SK-N-SH (cell line): ENCODE measurements around the gene NAV2. TPM values are rescaled to one million over a fixed set of nuclear protein-coding genes. Genes with fewer than 3 reads are reported as not detected.
A peak's percentile ranks its signal among the peaks of the same experiment; 100 is the strongest.

Experiments
- CTCF ChIA-PET: fragments of 300-600, 350-600 bp; formaldehyde crosslinking; extraction: SDS; loops from one replicate; lab custom pipeline; 2021; lab: Yijun Ruan, JAX
- POLR2A ChIA-PET: fragments of 350-600 bp; sonication (Branson Sonifier 250); formaldehyde crosslinking; extraction: SDS; loops from one replicate; lab custom pipeline; 2020; ENCODE audit warnings: antibody characterized with exemption, inconsistent platforms; lab: Yijun Ruan, JAX
- DNase-seq: peaks from one replicate; pipeline ENCODE4 v3.0.0; 2012
- H2AFZ ChIP-seq: fragments of 200-600 bp; sonication (generic); 2 replicates; pipeline ENCODE4 v1.8.1; 2016; ENCODE audit warnings: antibody characterized with exemption, mild to moderate bottlenecking, low read depth
- H3F3A ChIP-seq: fragments of 200-600 bp; sonication (generic); replicated peaks from 2 replicates; pipeline ENCODE3; 2016; ENCODE audit warnings: antibody characterized with exemption, mild to moderate bottlenecking; ENCODE audit not compliant: insufficient read depth
- H3K27ac ChIP-seq, 2 experiments: fragments of 200-500 bp in 1 of 2; fragments of 200-600 bp in 1 of 2; sonication (Bioruptor generic) in 1 of 2; sonication (generic), shearing (Covaris generic) in 1 of 2; 2 replicates each; pipeline versions ENCODE4 v1.5.1 to v1.6.1; 2014 to 2016; ENCODE audit warnings: low read depth in 2 of 2, inconsistent platforms in 1 of 2, low read length in 1 of 2, mild to moderate bottlenecking in 1 of 2, mixed read lengths in 1 of 2
- H3K27me3 ChIP-seq: fragments of 200-600 bp; sonication (generic), shearing (Covaris generic); 2 replicates; pipeline ENCODE4 v1.6.1; 2016; ENCODE audit warnings: mixed run types; ENCODE audit not compliant: insufficient read depth
- H3K36me3 ChIP-seq, 2 experiments: fragments of 200-500 bp in 1 of 2; fragments of 200-600 bp in 1 of 2; sonication (Bioruptor generic) in 1 of 2; sonication (generic) in 1 of 2; replicated peaks in 1 of 2; 2 replicates each; pipeline versions ENCODE3 to v1.5.1; 2014 to 2016; ENCODE audit warnings: low read length in 1 of 2, mild to moderate bottlenecking in 1 of 2; ENCODE audit not compliant: insufficient read depth in 2 of 2, control insufficient read depth in 1 of 2
- H3K4me1 ChIP-seq, 2 experiments: fragments of 200-500 bp in 1 of 2; fragments of 200-600 bp in 1 of 2; sonication (Bioruptor generic) in 1 of 2; sonication (generic), shearing (Covaris generic) in 1 of 2; 2 replicates each; pipeline versions ENCODE4 v1.5.1 to v1.6.1; 2014 to 2016; ENCODE audit warnings: low read depth in 1 of 2, low read length in 1 of 2, mixed run types in 1 of 2; ENCODE audit not compliant: insufficient read depth in 2 of 2, control insufficient read depth in 1 of 2
- H3K4me2 ChIP-seq: fragments of 200-600 bp; sonication (generic), shearing (Covaris generic); 2 replicates; pipeline ENCODE4 v1.6.1; 2017; ENCODE audit warnings: mixed run types
- H3K4me3 ChIP-seq, 2 experiments: fragments of 200-500 bp in 1 of 2; fragments of 200-600 bp in 1 of 2; sonication (Bioruptor generic) in 1 of 2; sonication (generic), shearing (Covaris generic) in 1 of 2; 2 replicates each; pipeline versions ENCODE4 v1.5.1 to v1.8.1; 2014 to 2016; ENCODE audit warnings: low read depth in 2 of 2, inconsistent platforms in 1 of 2, low read length in 1 of 2, mild to moderate bottlenecking in 1 of 2, mixed read lengths in 1 of 2, moderate library complexity in 1 of 2
- H3K79me2 ChIP-seq: fragments of 200-600 bp; sonication (generic); 2 replicates; pipeline ENCODE4 v1.8.1; 2017; ENCODE audit warnings: mild to moderate bottlenecking; ENCODE audit not compliant: insufficient read depth
- H3K9ac ChIP-seq: fragments of 200-600 bp; sonication (generic); 2 replicates; pipeline ENCODE4 v1.6.1; 2017; ENCODE audit warnings: mixed run types
- H3K9me2 ChIP-seq: fragments of 200-600 bp; sonication (generic); 2 replicates; pipeline ENCODE4 v1.6.1; 2017; ENCODE audit warnings: mixed run types
- H3K9me3 ChIP-seq: fragments of 200-600 bp; sonication (generic); 2 replicates; pipeline ENCODE4 v1.6.1; 2017; ENCODE audit warnings: mixed run types, mild to moderate bottlenecking, moderate library complexity
- H4K20me1 ChIP-seq: fragments of 200-600 bp; sonication (generic); 2 replicates; pipeline ENCODE4 v1.6.1; 2017; ENCODE audit warnings: mild to moderate bottlenecking, mixed run types; ENCODE audit not compliant: insufficient read depth
- CHD2 ChIP-seq: fragments of 150-350 bp; IDR thresholded peaks from 2 replicates; pipeline ENCODE4 v1.6.1; 2018; ENCODE audit warnings: low read length; ENCODE audit not compliant: partially characterized antibody
- ELF1 ChIP-seq: IDR thresholded peaks from 2 replicates; pipeline ENCODE4 v1.4.0; 2012
- EZH2phosphoT487 ChIP-seq: fragments of 200-600 bp; sonication (generic); IDR thresholded peaks from 2 replicates; pipeline ENCODE4 v1.6.1; 2017; ENCODE audit warnings: low read depth, mixed run types, mild to moderate bottlenecking, antibody characterized with exemption, moderate library complexity, borderline replicate concordance
- FOSL2 ChIP-seq: IDR thresholded peaks from 2 replicates; pipeline ENCODE4 v1.4.0; 2012; ENCODE audit warnings: low read depth, mild to moderate bottlenecking, moderate library complexity, borderline replicate concordance
- GABPA ChIP-seq: IDR thresholded peaks from 2 replicates; pipeline ENCODE4 v1.4.0; 2012; ENCODE audit warnings: low read depth, mild to moderate bottlenecking
- MEF2A ChIP-seq: IDR thresholded peaks from 2 replicates; pipeline ENCODE4 v1.4.0; 2012; ENCODE audit warnings: low read depth, borderline replicate concordance
- MXI1 ChIP-seq: IDR thresholded peaks from 2 replicates; pipeline ENCODE4 v1.6.1; 2012; ENCODE audit warnings: mild to moderate bottlenecking, low read depth, low read length, improper control_type of control experiment
- NRF1 ChIP-seq: IDR thresholded peaks from 2 replicates; pipeline ENCODE4 v1.6.1; 2012; ENCODE audit warnings: low read depth, mild to moderate bottlenecking, low read length
- RFX5 ChIP-seq: IDR thresholded peaks from 2 replicates; pipeline ENCODE4 v1.6.1; 2012; ENCODE audit warnings: mild to moderate bottlenecking, improper control_type of control experiment, low read length
- SMC3 ChIP-seq: IDR thresholded peaks from 2 replicates; pipeline ENCODE4 v1.6.1; 2012; ENCODE audit warnings: low read depth, low read length, improper control_type of control experiment
- YY1 ChIP-seq: IDR thresholded peaks from 2 replicates; pipeline ENCODE4 v1.4.0; 2012; ENCODE audit warnings: low read depth, mild to moderate bottlenecking
- WGBS: methylation state at CpG from one replicate; pipeline ENCODE4 v1.1.6; 2017; ENCODE audit warnings: low lambda C conversion rate; 5-methylcytosine and 5-hydroxymethylcytosine counted together
- polyA plus RNA-seq, 3 experiments: library from polyadenylated mRNA; depleted of rRNA; stranded (reverse); fragments of >200 nt; gene quantifications; 2 replicates each; pipeline ENCODE4 v1.2.3, GENCODE V29; 2012
- TF ChIP-seq, protein P1 (sequence below): IDR thresholded peaks from 2 replicates; pipeline ENCODE4 v1.6.1; 2012; ENCODE audit warnings: mild to moderate bottlenecking, low read depth, low read length, moderate library complexity

Gene NAV2
- polyA plus RNA-seq, 1 of the 3 experiments (the other 2 are of a cell fraction): 26.2 TPM

DNA sequence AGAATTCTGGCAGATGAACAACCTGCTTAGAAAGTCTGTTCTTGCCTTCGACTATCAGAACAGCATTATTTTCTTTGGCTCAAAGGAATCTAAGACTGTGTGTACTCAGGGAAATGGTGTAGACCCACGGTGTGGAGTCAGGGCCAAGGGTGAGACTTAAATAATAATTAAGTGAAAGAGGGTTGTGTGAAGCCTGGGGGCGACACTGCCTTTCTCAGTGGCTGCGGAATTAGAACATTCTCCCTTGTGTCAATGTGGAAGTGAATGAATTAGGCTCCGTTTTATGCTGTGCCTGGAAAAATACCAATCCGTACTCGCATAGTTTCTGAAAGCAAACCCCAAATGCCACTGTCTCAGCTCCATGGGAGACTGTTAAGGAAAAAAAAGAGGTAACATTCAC, 50.7 kb downstream of the NAV2 start:
- ChIA-PET CTCF (interaction anchor here (1.0 kb wide), 1 partner anchor 20 kb away, joined by 3 read pairs; no protein-coding TSS in a partner anchor), POLR2A (no interaction called here)
- TF ChIP-seq NRF1 (no peak), ELF1 (no peak), YY1 (no peak), RFX5 (no peak), SMC3 (no peak), MEF2A (no peak), GABPA (no peak)
- Histone ChIP-seq H3K9me2 (no peaks in the 10 kb centered on the region), H3K4me1 (peaks cover 0 to 52% of the 10 kb centered on the region in 2 experiments; a peak in 2 of 4 replicates), H3K36me3 (peaks cover 0 to 36% of the 10 kb centered on the region in 2 experiments), H3K27ac (no peak overlapping the region), H3K9me3 (no peaks in the 10 kb centered on the region), H3F3A (no peaks in the 10 kb centered on the region), H2AFZ (no peak overlapping the region), H3K4me3 (no peak overlapping the region), H3K9ac (no peak overlapping the region), H3K4me2 (no peak overlapping the region), H4K20me1 (peaks cover 100% of the 10 kb centered on the region), H3K27me3 (no peaks in the 10 kb centered on the region), H3K79me2 (peaks cover 98% of the 10 kb centered on the region)
- 90% methylated on average over 7 of the region's 7 CpGs for WGBS
- DNase-seq: no peak

DNA sequence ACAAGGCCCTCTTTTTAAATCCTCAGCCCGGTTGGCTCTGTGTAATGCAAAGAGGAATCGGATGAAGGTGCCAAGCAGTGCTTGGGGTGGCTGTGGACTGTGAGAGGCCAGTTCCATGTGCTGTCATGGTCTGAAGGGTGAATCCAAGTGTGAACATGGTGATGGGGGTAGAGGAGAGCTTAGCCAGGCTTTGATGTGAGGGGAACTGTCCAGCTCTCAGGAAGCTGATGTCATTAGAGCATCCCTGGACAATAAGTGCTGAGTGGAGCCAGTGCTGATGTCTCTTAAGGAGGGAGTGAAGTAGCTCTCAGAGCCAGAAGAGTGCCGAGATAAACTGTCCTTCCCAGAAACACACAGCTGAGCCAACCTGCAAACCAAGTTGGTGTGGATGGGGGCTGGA, 53.6 kb downstream of the NAV2 start:
- Histone ChIP-seq H3K4me1 (peaks cover 0 to 55% of the 10 kb centered on the region in 2 experiments; a peak in 2 of 4 replicates), H3K4me3 (no peak overlapping the region), H3K27me3 (no peaks in the 10 kb centered on the region), H3F3A (no peaks in the 10 kb centered on the region), H3K36me3 (peaks cover 8 to 28% of the 10 kb centered on the region in 2 experiments), H3K79me2 (peaks cover 99% of the 10 kb centered on the region), H3K9ac (no peak overlapping the region), H2AFZ (no peak overlapping the region), H3K9me3 (no peaks in the 10 kb centered on the region), H3K4me2 (no peak overlapping the region), H4K20me1 (peaks cover 100% of the 10 kb centered on the region), H3K9me2 (no peaks in the 10 kb centered on the region), H3K27ac (peak overlapping the region in 1 of 2 experiments; percentile 39; a peak in 1 of 4 replicates)
- no peak for TF ChIP-seq MXI1
- TF ChIP-seq, protein P1, sequence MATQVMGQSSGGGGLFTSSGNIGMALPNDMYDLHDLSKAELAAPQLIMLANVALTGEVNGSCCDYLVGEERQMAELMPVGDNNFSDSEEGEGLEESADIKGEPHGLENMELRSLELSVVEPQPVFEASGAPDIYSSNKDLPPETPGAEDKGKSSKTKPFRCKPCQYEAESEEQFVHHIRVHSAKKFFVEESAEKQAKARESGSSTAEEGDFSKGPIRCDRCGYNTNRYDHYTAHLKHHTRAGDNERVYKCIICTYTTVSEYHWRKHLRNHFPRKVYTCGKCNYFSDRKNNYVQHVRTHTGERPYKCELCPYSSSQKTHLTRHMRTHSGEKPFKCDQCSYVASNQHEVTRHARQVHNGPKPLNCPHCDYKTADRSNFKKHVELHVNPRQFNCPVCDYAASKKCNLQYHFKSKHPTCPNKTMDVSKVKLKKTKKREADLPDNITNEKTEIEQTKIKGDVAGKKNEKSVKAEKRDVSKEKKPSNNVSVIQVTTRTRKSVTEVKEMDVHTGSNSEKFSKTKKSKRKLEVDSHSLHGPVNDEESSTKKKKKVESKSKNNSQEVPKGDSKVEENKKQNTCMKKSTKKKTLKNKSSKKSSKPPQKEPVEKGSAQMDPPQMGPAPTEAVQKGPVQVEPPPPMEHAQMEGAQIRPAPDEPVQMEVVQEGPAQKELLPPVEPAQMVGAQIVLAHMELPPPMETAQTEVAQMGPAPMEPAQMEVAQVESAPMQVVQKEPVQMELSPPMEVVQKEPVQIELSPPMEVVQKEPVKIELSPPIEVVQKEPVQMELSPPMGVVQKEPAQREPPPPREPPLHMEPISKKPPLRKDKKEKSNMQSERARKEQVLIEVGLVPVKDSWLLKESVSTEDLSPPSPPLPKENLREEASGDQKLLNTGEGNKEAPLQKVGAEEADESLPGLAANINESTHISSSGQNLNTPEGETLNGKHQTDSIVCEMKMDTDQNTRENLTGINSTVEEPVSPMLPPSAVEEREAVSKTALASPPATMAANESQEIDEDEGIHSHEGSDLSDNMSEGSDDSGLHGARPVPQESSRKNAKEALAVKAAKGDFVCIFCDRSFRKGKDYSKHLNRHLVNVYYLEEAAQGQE: peak; percentile 97
- TF ChIP-seq ELF1: no peak
- TF ChIP-seq CHD2: no peak
- no peak for TF ChIP-seq FOSL2
- no peak for TF ChIP-seq EZH2phosphoT487
- ChIA-PET POLR2A (no interaction called here), CTCF (interaction anchor here (0.7 to 2.3 kb wide), 10 partner anchors 12 to 695 kb away, joined by 3 to 11 read pairs (median 4); no protein-coding TSS in a partner anchor)
- DNase-seq: no peak
- WGBS: 87% methylated on average over 3 of the region's 3 CpGs
